Body of pancreas (tissue), 4 donors: Measurements from ENCODE around the gene CMIP. TPM values are rescaled to one million over a fixed set of nuclear protein-coding genes. Genes with fewer than 3 reads are reported as not detected.

Experiments
- ATAC-seq: fragments of 150-250 bp; one replicate; pipeline ENCODE4 v1.9.1; 2016
- DNase-seq, 4 donors: peaks; one replicate each; pipeline ENCODE4 v3.0.0-alpha.2; 2019
- H3K27ac ChIP-seq, 4 donors: fragments of 200-600 bp; sonication (generic); 1 replicate in 3 of 4; 2 replicates in 1 of 4; pipeline versions ENCODE4 v1.5.1 to v1.6.1; 2016 to 2019; ENCODE audit warnings: mild to moderate bottlenecking in 1 of 4, mixed read lengths in 1 of 4, moderate library complexity in 1 of 4
- H3K27me3 ChIP-seq, 2 donors: fragments of 200-600 bp; sonication (generic); one replicate each; pipeline ENCODE4 v1.6.0; 2016; ENCODE audit warnings: mild to moderate bottlenecking in 1 of 2
- H3K36me3 ChIP-seq, 2 donors: fragments of 200-600 bp; sonication (generic); replicated peaks in 1 of 2; 2 replicates each; pipeline ENCODE4 v1.5.1; 2016; ENCODE audit warnings: low read depth in 2 of 2; ENCODE audit not compliant: insufficient read depth in 1 of 2
- H3K4me1 ChIP-seq: fragments of 200-600 bp; sonication (generic); one replicate; pipeline ENCODE4 v1.6.0; 2016
- H3K4me3 ChIP-seq, 2 donors: fragments of 200-600 bp; sonication (generic); 1 replicate in 1 of 2; 2 replicates in 1 of 2; pipeline ENCODE4 v1.5.1; 2016 to 2019
- H3K9me3 ChIP-seq, 3 donors: fragments of 200-600 bp; sonication (generic); 1 replicate in 2 of 3; 2 replicates in 1 of 3; pipeline ENCODE4 v1.5.1; 2016
- POLR2A ChIP-seq, 3 donors: fragments of 450-650 bp; IDR thresholded peaks; one replicate each; pipeline ENCODE4 v1.6.1; 2016; ENCODE audit warnings: antibody characterized with exemption in 3 of 3, mild to moderate bottlenecking in 2 of 3
- WGBS, 2 donors: methylation state at CpG; one replicate each; pipeline ENCODE4 v1.1.5; 2017; 5-methylcytosine and 5-hydroxymethylcytosine counted together
- intact Hi-C: fragments of 100-400 bp; cut with DNase I; formaldehyde crosslinking; loops from one replicate; pipeline ENCODE4 v1.15.1; 2023
- total RNA-seq, 2 donors: library from RNA; depleted of rRNA; stranded (reverse); fragments of >200 nt; gene quantifications; one replicate each; pipeline ENCODE4 v1.1.0, GENCODE V29; 2016
- TF ChIP-seq, protein P1 (sequence below), 7 experiments: fragments of 450-650 bp in 4 of 7; fragments of 200-600 bp in 3 of 7; sonication (generic) in 3 of 7; IDR thresholded peaks; one replicate each; pipeline ENCODE4 v1.5.1; 2016 to 2019; ENCODE audit warnings: antibody characterized with exemption in 7 of 7

CMIP gene
- total RNA-seq, 2 donors from 2014 or later = 18.7 to 18.8 TPM

DNA sequence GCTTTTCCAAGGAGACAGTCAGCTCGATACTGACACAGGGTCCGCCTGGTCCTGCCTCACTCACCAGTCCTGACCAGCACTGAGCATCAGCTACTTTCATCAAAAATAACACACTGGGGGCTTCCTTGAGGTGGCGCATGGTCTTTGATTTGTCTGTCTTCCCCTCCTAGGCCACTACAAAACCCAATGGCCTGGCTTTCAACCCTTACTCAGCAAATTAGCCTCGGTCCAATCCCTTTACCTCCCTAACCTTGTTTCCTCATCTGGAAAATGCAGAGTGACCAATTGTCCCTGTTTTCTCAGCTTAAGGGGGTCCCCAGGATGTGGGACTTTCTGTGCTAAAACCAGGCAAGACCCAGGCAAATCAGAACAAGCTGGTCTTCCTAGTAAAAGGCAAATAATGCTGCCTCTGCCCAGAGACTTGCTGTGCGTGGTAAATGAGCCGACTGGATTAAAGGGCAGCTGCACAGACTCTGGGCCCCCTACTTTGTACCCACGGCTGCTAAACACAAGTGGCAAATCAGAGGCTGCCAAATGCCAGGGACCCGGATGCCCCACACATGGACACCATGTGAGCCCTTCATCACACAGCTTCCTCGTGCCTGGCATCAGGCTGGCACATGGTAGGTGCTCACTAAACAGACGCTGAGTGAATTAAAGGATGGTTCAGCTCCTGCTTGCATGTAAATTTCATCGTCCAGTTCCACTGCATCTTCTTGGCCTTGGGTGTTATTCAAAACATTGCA, 31.2 kb upstream of the CMIP start:
- H3K4me3 ChIP-seq = no peak overlapping the region
- WGBS, 2 donors = 84 to 85% methylated on average over 11 of the region's 11 CpGs
- TF ChIP-seq, protein P1, sequence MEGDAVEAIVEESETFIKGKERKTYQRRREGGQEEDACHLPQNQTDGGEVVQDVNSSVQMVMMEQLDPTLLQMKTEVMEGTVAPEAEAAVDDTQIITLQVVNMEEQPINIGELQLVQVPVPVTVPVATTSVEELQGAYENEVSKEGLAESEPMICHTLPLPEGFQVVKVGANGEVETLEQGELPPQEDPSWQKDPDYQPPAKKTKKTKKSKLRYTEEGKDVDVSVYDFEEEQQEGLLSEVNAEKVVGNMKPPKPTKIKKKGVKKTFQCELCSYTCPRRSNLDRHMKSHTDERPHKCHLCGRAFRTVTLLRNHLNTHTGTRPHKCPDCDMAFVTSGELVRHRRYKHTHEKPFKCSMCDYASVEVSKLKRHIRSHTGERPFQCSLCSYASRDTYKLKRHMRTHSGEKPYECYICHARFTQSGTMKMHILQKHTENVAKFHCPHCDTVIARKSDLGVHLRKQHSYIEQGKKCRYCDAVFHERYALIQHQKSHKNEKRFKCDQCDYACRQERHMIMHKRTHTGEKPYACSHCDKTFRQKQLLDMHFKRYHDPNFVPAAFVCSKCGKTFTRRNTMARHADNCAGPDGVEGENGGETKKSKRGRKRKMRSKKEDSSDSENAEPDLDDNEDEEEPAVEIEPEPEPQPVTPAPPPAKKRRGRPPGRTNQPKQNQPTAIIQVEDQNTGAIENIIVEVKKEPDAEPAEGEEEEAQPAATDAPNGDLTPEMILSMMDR (IDR thresholded peaks at IDR 0.05) = no peak
- no peak for TF ChIP-seq POLR2A (IDR thresholded peaks at IDR 0.05)
- ATAC-seq (no peak), DNase-seq (no peak)
- H3K9me3 ChIP-seq = no peaks in the 10 kb centered on the region
- H3K36me3 ChIP-seq = no peaks in the 10 kb centered on the region
- intact Hi-C loops = no loop called here
- no peaks in the 10 kb centered on the region for H3K4me1 ChIP-seq
- H3K27me3 ChIP-seq = no peaks in the 10 kb centered on the region
- H3K27ac ChIP-seq = no peak overlapping the region

- WGBS, 2 donors = 59 to 84% methylated on average over 6 to 11 of the region's 11 CpGs
- Histone ChIP-seq H3K9me3 (no peaks in the 10 kb centered on the region), H3K27me3 (no peaks in the 10 kb centered on the region), H3K4me3 (no peak overlapping the region), H3K4me1 (no peaks in the 10 kb centered on the region), H3K27ac (no peak overlapping the region), H3K36me3 (no peaks in the 10 kb centered on the region)
- intact Hi-C loops = no loop called here
- DNase-seq (no peak), ATAC-seq (no peak)
- no peak for TF ChIP-seq POLR2A (IDR thresholded peaks at IDR 0.05)
- TF ChIP-seq, protein P1 (IDR thresholded peaks at IDR 0.05) = no peak
These were observed 28.9 kb upstream of the CMIP start for GRCh38 chr16:81415751-81416150.

DNA sequence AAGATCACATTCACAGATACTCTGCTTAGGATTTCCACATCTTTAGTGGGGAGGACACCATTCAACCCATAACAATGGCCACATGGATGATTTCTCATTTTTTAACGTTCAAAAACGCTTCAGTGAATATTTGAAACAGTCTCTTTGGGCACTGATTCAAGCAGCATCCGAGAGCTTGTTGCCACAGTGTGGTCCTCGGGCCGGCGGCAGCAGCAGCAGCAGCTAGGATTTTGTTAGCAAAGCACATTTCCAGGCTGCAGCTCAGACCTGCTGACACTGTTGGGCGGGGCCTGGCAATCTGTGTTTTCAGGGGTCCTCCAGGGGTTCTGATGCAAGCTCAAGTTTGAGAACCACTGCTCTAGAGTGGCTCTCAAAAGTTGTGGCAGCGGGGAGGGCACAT, 27.9 kb upstream of the CMIP start:
- Histone ChIP-seq H3K4me3 (no peak overlapping the region), H3K36me3 (no peaks in the 10 kb centered on the region), H3K4me1 (no peaks in the 10 kb centered on the region), H3K27me3 (no peaks in the 10 kb centered on the region), H3K9me3 (no peaks in the 10 kb centered on the region), H3K27ac (no peak overlapping the region)
- ATAC-seq = no peak
- no peak for DNase-seq
- WGBS, 2 donors = 74 to 87% methylated on average over 8 of the region's 8 CpGs
- intact Hi-C loops = no loop called here
- no peak for TF ChIP-seq POLR2A (IDR thresholded peaks at IDR 0.05)
- TF ChIP-seq, protein P1 (IDR thresholded peaks at IDR 0.05) = no peak

DNA sequence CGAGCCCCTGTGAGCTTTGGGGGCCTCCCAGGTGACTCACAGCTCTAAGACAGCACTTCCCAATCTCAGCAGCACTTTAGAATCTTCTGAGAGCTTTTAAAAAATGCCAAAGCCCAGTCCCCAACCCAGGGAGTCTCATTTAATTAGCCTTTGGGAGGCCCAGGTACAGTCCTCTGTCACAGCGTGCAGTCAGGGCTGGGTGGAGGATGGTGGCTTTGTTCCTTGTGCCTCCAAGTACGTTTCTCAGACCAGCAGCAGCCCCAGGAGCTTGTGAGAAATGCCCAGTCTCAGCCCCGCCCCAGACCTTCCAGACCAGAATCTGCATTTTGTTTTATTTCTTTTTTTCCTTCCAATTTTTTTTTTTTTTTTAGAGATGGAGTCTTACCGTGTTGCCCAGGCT, 27.4 kb upstream of the CMIP start:
- TF ChIP-seq, protein P1 (IDR thresholded peaks at IDR 0.05) = no peak
- no peak for TF ChIP-seq POLR2A (IDR thresholded peaks at IDR 0.05)
- Histone ChIP-seq H3K4me3 (no peak overlapping the region), H3K4me1 (no peaks in the 10 kb centered on the region), H3K27ac (no peak overlapping the region), H3K27me3 (no peaks in the 10 kb centered on the region), H3K36me3 (no peaks in the 10 kb centered on the region), H3K9me3 (no peaks in the 10 kb centered on the region)
- 79 to 82% methylated on average over 5 of the region's 5 CpGs for WGBS, 2 donors
- no peak for ATAC-seq
- DNase-seq = no peak
- intact Hi-C loops = no loop called here

- H3K4me1 ChIP-seq = no peaks in the 10 kb centered on the region
- ATAC-seq (no peak), DNase-seq (no peak)
- H3K36me3 ChIP-seq = no peaks in the 10 kb centered on the region
- WGBS, 2 donors = 87 to 96% methylated on average over 9 of the region's 9 CpGs
- intact Hi-C loops = no loop called here
- no peak overlapping the region for H3K4me3 ChIP-seq
- no peaks in the 10 kb centered on the region for H3K9me3 ChIP-seq
- H3K27me3 ChIP-seq = no peaks in the 10 kb centered on the region
- TF ChIP-seq, protein P1 (IDR thresholded peaks at IDR 0.05) = no peak
- no peak for TF ChIP-seq POLR2A (IDR thresholded peaks at IDR 0.05)
- no peak overlapping the region for H3K27ac ChIP-seq
These were observed 24.8 kb upstream of the CMIP start for GRCh38 chr16:81419806-81420205.
